ENCODE results near the gene MEN1.

The MEN1 gene

DNA sequence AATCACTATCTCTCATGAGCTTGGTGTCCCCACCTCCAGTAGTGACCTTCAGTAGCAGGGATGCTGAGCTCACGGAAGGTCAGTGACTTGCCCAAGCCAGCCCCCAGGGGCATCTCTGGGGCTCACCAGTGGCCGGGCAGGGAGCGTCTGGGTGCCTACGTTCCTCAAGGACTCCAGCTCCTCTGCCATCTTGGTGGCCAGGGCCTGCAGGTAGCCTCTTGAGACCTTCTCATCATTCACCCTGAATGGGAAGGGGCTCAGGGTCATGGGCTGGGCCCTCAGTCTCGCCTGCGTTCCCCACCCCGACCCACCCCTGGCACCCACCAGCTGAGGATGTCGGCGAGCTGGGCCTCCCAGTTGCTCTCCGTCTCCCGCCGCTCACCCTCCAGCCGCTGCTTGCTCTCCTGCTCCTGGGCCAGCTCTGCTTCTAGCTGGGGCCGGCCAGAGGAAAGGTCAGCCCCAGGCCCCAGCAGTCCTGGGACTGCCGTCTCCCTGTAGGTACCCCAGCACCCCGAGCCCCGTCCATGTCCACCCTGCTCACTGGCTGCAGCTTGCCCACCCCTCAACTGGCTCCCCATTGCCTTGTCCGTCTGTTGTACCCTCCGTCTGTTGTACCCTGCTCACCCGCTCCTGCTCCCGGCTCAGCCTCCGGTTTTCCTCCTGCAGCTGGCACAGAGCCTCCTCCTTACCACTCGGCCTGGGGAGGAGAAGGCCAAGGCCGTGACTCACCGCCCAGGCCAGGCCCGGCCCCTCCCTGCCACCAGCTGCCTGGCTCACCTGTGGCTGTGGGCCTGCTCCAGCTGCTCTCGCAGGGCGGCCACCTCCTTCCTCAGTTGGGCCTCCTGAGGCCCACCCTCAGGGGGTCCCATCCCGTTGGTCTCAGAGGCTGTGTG lies 24.6 kb upstream of the MEN1 start:
- no peak for TF ChIP-seq FOXM1 (IDR thresholded peaks at IDR 0.05; ENCODE audit: borderline replicate concordance)
- no peak for TF ChIP-seq SP1 (IDR thresholded peaks at IDR 0.05)
- ChIA-PET CTCF (interaction anchor here (1.0 to 1.3 kb wide), 2 partner anchors 9 kb away, joined by 3 read pairs; partner anchors contain the start of gene CDC42BPG), POLR2A (interaction anchor here (1.2 kb wide), 1 partner anchor 56 kb away, joined by 3 read pairs; no protein-coding TSS in a partner anchor)
- no peak for DNase-seq (ENCODE audit: extremely low spot score)

- POLR2A ChIA-PET: interaction anchor here (1.2 kb wide), 1 partner anchor 55 kb away, joined by 3 read pairs; no protein-coding TSS in a partner anchor
These were observed 23.8 kb upstream of the MEN1 start for GRCh38 chr11:64834031-64834722.

GRCh38 chr11:64833509-64833908 lies 23.2 kb upstream of the MEN1 start:
- TF ChIP-seq ZNF384 (IDR thresholded peaks at IDR 0.05) (no peak), ELF4 (IDR thresholded peaks at IDR 0.05) (no peak), TARDBP (IDR thresholded peaks at IDR 0.05) (no peak), FOXA1 (IDR thresholded peaks at IDR 0.05) (no peak), LEF1 (IDR thresholded peaks at IDR 0.05; ENCODE audit: borderline replicate concordance) (no peak), NFRKB (IDR thresholded peaks at IDR 0.05) (no peak), HDGF (IDR thresholded peaks at IDR 0.05; ENCODE audit: borderline replicate concordance) (no peak), FOXM1 (IDR thresholded peaks at IDR 0.05; ENCODE audit: borderline replicate concordance) (no peak), BHLHE40 (IDR thresholded peaks at IDR 0.05; ENCODE audit: borderline replicate concordance) (no peak), ARNT (IDR thresholded peaks at IDR 0.05) (no peak), CTBP1 (IDR thresholded peaks at IDR 0.05; ENCODE audit: borderline replicate concordance) (no peak), SUZ12 (IDR thresholded peaks at IDR 0.05) (no peak), L3MBTL2 (conservative IDR thresholded peaks at IDR 0.05) (no peak), SP1 (IDR thresholded peaks at IDR 0.05) (no peak), FOXK2 (IDR thresholded peaks at IDR 0.05) (no peak)
- TF ChIP-seq, protein P1, sequence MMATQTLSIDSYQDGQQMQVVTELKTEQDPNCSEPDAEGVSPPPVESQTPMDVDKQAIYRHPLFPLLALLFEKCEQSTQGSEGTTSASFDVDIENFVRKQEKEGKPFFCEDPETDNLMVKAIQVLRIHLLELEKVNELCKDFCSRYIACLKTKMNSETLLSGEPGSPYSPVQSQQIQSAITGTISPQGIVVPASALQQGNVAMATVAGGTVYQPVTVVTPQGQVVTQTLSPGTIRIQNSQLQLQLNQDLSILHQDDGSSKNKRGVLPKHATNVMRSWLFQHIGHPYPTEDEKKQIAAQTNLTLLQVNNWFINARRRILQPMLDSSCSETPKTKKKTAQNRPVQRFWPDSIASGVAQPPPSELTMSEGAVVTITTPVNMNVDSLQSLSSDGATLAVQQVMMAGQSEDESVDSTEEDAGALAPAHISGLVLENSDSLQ (IDR thresholded peaks at IDR 0.05): no peak
- CTCF ChIA-PET: interaction anchor here (0.6 kb wide), 1 partner anchor 141 kb away, joined by 3 read pairs; no protein-coding TSS in a partner anchor
- DNase-seq (ENCODE audit: extremely low spot score): no peak
- POLR2A ChIA-PET: interaction anchor here (1.0 to 1.2 kb wide), 2 partner anchors 55 kb away, joined by 3 read pairs; partner anchors contain the start of gene SF1

More at GRCh38 chr11:64834031-64834722, 23.8 kb upstream of the MEN1 start:
- CTCF ChIA-PET: interaction anchor here (0.6 to 1.3 kb wide), 3 partner anchors 9 to 140 kb away, joined by 3 read pairs; partner anchors contain the start of gene CDC42BPG
- DNase-seq (ENCODE audit: extremely low spot score): no peak
- no peak for TF ChIP-seq L3MBTL2 (conservative IDR thresholded peaks at IDR 0.05)
- TF ChIP-seq FOXK2 (IDR thresholded peaks at IDR 0.05): no peak
- TF ChIP-seq TARDBP (IDR thresholded peaks at IDR 0.05): no peak
- TF ChIP-seq FOXM1 (IDR thresholded peaks at IDR 0.05; ENCODE audit: borderline replicate concordance): no peak
- TF ChIP-seq HDGF (IDR thresholded peaks at IDR 0.05; ENCODE audit: borderline replicate concordance): no peak
- TF ChIP-seq ZNF384 (IDR thresholded peaks at IDR 0.05): no peak
- TF ChIP-seq, protein P1 (IDR thresholded peaks at IDR 0.05): no peak
- TF ChIP-seq ARNT (IDR thresholded peaks at IDR 0.05): no peak
- TF ChIP-seq NFRKB (IDR thresholded peaks at IDR 0.05): no peak
- no peak for TF ChIP-seq CTBP1 (IDR thresholded peaks at IDR 0.05; ENCODE audit: borderline replicate concordance)
- TF ChIP-seq LEF1 (IDR thresholded peaks at IDR 0.05; ENCODE audit: borderline replicate concordance): no peak

DNA sequence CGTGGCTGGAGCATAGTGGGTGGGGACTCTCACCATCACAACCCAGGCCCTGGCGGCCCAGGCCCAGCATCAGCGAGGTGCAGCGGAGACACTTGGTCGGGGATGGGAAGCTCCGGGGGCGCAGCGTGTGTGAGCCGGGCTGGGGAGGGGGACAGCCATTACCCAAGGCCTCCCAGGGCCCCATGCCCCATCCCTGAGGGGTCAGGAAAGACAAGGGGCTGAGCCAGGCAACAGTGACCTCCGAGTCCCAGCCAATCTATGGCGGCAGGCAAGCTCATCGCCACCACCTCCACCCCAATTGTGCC lies 22.8 kb upstream of the MEN1 start:
- TF ChIP-seq ZNF384 (IDR thresholded peaks at IDR 0.05) (no peak), SUZ12 (IDR thresholded peaks at IDR 0.05) (no peak), FOXK2 (IDR thresholded peaks at IDR 0.05) (no peak), HDGF (IDR thresholded peaks at IDR 0.05; ENCODE audit: borderline replicate concordance) (no peak), SP1 (IDR thresholded peaks at IDR 0.05) (no peak), LEF1 (IDR thresholded peaks at IDR 0.05; ENCODE audit: borderline replicate concordance) (no peak), BHLHE40 (IDR thresholded peaks at IDR 0.05; ENCODE audit: borderline replicate concordance) (no peak), FOXM1 (IDR thresholded peaks at IDR 0.05; ENCODE audit: borderline replicate concordance) (no peak), FOXA1 (IDR thresholded peaks at IDR 0.05) (no peak)
- ChIA-PET POLR2A (interaction anchor here (1.0 kb wide), 1 partner anchor 55 kb away, joined by 3 read pairs; the partner anchor contains the start of gene SF1), CTCF (no interaction called here)
- no peak for DNase-seq (ENCODE audit: extremely low spot score)

DNA sequence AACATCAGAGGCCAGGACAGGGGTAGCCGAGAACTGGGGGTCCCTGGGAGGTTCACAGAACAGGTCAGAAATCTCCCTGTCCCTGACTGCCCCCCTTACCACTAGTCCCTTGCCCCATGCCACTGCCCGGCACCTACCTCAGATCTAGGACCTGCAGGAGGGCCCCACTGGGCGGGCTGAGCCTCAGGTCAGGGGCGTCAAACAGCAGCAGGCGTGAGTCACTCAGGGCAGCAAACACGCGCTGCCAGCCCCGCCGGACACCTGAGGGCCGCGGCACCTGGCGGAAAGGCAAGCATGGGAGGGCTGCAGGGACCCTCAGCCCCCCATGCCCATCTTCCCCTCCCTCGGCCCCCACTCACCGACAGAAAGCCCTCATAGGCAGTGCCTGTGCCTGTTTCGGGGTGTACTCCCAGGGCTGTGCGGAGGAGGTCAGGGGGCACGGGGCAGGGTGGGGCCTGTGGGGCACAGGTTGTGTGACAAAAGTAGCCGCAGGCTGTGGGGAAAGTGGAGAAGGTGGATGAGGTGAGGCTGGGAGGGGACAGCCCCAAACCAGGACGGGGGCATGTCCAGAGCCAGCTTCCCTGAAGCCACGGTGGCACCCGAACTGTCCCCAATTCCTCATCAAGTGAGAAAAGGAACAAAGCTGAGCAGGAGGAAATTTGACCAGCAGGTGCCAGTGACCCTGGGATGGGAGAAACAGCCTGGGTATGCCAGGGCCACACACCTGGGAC lies 22.3 kb upstream of the MEN1 start:
- POLR2A ChIA-PET: interaction anchor here (1.0 kb wide), 1 partner anchor 54 kb away, joined by 3 read pairs; the partner anchor contains the start of gene SF1
- TF ChIP-seq LEF1 (IDR thresholded peaks at IDR 0.05; ENCODE audit: borderline replicate concordance) (no peak), FOXA1 (IDR thresholded peaks at IDR 0.05) (no peak), SUZ12 (IDR thresholded peaks at IDR 0.05) (no peak), NFRKB (IDR thresholded peaks at IDR 0.05) (no peak), CTBP1 (IDR thresholded peaks at IDR 0.05; ENCODE audit: borderline replicate concordance) (no peak), SP1 (IDR thresholded peaks at IDR 0.05) (no peak), FOXM1 (IDR thresholded peaks at IDR 0.05; ENCODE audit: borderline replicate concordance) (no peak), ELF4 (IDR thresholded peaks at IDR 0.05) (no peak)
- TF ChIP-seq, protein P1 (IDR thresholded peaks at IDR 0.05): no peak
- CTCF ChIA-PET: no interaction called here
- DNase-seq (ENCODE audit: extremely low spot score): no peak
